ENCODE measurements around the gene MAML1.

The MAML1 gene

DNA sequence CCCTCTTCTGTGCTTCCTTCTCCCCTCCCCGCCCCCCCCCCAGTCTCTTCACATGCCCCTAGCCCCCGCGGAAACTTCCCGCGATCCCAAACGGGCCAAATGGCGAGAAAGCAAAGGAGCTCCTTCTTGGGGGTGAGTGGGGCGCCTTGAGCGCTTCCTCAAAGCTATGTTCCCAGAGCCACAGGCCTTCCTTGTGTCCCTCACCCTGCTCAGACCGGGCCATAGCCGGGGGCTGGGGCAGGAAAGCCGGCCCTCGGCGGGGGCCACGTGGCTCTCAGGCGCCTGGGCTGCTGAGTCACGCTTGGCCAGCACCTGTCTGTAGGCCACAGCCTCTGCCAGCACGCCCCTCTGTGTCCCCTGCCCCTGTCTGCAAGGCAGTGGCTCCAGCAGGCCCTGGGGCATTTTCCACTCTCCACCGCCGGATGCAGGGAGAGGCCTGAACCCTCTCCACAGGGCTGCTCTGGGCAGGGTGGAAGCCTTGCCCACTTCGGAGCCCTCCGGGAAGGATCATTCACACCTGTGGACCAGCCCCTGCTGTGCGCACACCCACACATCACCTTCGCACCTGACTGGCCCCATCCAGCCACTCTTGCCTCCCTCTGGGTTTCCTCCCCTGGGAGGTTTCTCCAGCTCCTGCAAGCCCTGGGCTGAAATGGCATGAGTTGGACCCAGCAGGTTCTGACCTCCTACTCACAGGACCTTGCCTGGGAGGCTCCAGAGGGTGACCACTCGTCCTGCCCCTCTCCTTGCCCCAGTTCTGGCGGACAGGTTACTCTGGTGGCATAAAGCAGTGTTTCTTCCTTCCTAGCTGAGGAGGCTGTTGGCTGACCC is 86.9 kb downstream of the MAML1 start:
- WGBS, 2 experiments (ENCODE audit: insufficient coverage in 2 of 2) = 43 to 53% methylated on average over 16 to 24 of the region's 26 CpGs
- Histone ChIP-seq H3K27ac (ENCODE audit: low read depth, low read length, severe bottlenecking) (peak overlapping the region; percentile 94), H3K36me3 (ENCODE audit: control insufficient read depth, insufficient read depth, low read length) (peaks cover 38% of the 10 kb centered on the region), H3K4me1 (ENCODE audit: control insufficient read depth, insufficient read depth, low read length, poor library complexity, severe bottlenecking) (peaks cover 33% of the 10 kb centered on the region), H3K4me3 (ENCODE audit: extremely low read depth, insufficient read depth, low read length, poor library complexity, severe bottlenecking) (no peak overlapping the region), H3K9me3 (ENCODE audit: control insufficient read depth, low read length) (no peaks in the 10 kb centered on the region)

- H3K36me3 ChIP-seq (ENCODE audit: control insufficient read depth, insufficient read depth, low read length) = peaks cover 43% of the 10 kb centered on the region
- peak overlapping the region; percentile 94 for H3K27ac ChIP-seq (ENCODE audit: low read depth, low read length, severe bottlenecking)
- WGBS, 2 experiments (ENCODE audit: insufficient coverage in 2 of 2) = 81 to 91% methylated on average over 10 to 12 of the region's 12 CpGs
- H3K9me3 ChIP-seq (ENCODE audit: control insufficient read depth, low read length) = no peaks in the 10 kb centered on the region
- peaks cover 33% of the 10 kb centered on the region for H3K4me1 ChIP-seq (ENCODE audit: control insufficient read depth, insufficient read depth, low read length, poor library complexity, severe bottlenecking)
- H3K4me3 ChIP-seq (ENCODE audit: extremely low read depth, insufficient read depth, low read length, poor library complexity, severe bottlenecking) = no peak overlapping the region
Measured at GRCh38 chr5:179820127-179820482, 87.5 kb downstream of the MAML1 start.

DNA sequence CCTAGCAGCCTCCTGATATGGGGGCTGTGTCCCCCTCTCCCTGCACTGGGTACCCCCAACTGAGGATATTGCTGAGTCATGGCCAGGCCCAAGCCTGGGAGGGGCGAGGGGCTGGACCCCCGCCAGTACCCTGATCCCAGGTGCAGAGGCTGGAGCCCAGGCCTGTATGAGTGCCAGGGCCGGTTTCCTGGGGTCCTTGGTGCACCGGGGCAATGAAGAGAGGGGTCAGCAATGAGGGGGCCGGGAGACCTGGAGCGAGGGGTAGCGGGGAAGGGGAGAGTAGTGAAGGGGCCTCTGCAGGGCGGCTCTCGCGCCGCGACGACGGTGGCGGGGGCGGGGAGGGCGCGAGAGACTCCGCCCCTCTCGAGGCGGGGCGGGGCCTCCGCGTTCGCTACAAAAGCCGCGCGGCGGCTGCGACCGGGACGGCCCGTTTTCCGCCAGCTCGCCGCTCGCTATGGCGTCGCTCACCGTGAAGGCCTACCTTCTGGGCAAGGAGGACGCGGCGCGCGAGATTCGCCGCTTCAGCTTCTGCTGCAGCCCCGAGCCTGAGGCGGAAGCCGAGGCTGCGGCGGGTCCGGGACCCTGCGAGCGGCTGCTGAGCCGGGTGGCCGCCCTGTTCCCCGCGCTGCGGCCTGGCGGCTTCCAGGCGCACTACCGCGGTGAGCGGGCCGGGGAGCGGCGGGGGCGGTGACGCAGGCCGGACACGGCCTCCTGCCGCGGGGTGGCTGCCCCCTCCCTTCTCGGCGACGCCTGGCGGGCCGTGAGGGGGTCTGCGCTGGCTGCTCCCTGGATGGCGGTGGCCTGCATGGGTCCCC is 88.1 kb downstream of the MAML1 start, which contains the start of gene SQSTM1:
TSS of gene SQSTM1 (plus strand) at position 423 of the 815 bp plus-strand sequence. CDS start at position 455, 32 bp downstream.
- Histone ChIP-seq H3K9me3 (ENCODE audit: control insufficient read depth, low read length) (no peaks in the 10 kb centered on the region), H3K4me1 (ENCODE audit: control insufficient read depth, insufficient read depth, low read length, poor library complexity, severe bottlenecking) (peaks cover 33% of the 10 kb centered on the region), H3K36me3 (ENCODE audit: control insufficient read depth, insufficient read depth, low read length) (peaks cover 44% of the 10 kb centered on the region), H3K27ac (ENCODE audit: low read depth, low read length, severe bottlenecking) (peak within 1 kb of the TSS; percentile 94), H3K4me3 (ENCODE audit: extremely low read depth, insufficient read depth, low read length, poor library complexity, severe bottlenecking) (peak within 1 kb of the TSS; percentile 99)
- 2 to 3% methylated on average over 67 to 69 of the region's 81 CpGs for WGBS, 2 experiments (ENCODE audit: insufficient coverage in 2 of 2)

DNA sequence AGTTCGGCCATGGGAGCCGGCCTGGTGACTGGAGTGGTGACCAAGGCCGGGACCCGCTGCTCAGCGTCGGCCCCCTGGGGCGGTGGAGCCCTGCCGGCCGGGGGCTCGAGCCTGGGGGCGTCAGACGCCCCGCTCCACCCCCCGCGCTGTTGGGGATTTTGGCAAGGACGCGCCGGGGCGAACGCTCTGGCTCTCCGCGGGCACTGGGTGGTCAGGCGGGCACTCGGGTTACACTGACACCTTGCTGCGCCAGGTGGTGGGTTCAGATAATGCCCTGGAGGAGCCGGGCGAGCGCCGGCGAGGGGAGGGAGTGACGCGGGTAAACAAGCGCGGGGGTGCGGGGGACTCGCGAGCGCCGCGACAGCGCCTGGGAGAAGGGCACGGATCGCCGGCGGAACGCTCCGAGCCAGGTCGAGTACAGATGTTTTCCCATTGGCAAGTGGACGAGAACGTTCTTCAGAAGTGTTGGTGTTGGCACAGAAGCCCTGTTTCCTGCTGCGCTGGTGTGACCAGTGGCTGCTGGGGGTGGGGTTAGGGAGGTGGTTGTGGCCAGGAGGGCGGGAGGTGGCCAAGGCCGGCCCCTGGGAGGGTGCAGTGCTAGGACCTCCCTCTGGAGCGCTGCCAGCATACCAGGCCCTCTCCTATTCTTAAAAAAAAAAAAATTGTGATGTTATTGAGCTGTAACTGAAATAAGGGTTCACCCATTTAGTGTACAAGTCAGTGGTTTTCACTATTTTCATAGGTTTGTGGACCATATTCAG is 88.9 kb downstream of the MAML1 start:
- peak overlapping the region; percentile 99 for H3K4me3 ChIP-seq (ENCODE audit: extremely low read depth, insufficient read depth, low read length, poor library complexity, severe bottlenecking)
- H3K9me3 ChIP-seq (ENCODE audit: control insufficient read depth, low read length) = no peaks in the 10 kb centered on the region
- peak overlapping the region; percentile 91 for H3K27ac ChIP-seq (ENCODE audit: low read depth, low read length, severe bottlenecking)
- peaks cover 33% of the 10 kb centered on the region for H3K4me1 ChIP-seq (ENCODE audit: control insufficient read depth, insufficient read depth, low read length, poor library complexity, severe bottlenecking)
- WGBS, 2 experiments (ENCODE audit: insufficient coverage in 2 of 2) = 0 to 1% methylated on average over 46 to 51 of the region's 54 CpGs
- H3K36me3 ChIP-seq (ENCODE audit: control insufficient read depth, insufficient read depth, low read length) = peaks cover 45% of the 10 kb centered on the region

GRCh38 chr5:179822059-179822432 is 89.4 kb downstream of the MAML1 start:
- Histone ChIP-seq H3K27ac (ENCODE audit: low read depth, low read length, severe bottlenecking) (no peak overlapping the region), H3K36me3 (ENCODE audit: control insufficient read depth, insufficient read depth, low read length) (peaks cover 50% of the 10 kb centered on the region), H3K4me1 (ENCODE audit: control insufficient read depth, insufficient read depth, low read length, poor library complexity, severe bottlenecking) (peaks cover 36% of the 10 kb centered on the region), H3K9me3 (ENCODE audit: control insufficient read depth, low read length) (no peaks in the 10 kb centered on the region), H3K4me3 (ENCODE audit: extremely low read depth, insufficient read depth, low read length, poor library complexity, severe bottlenecking) (peak overlapping the region; percentile 99)
- 80 to 100% methylated on average over 1 to 2 of the region's 3 CpGs for WGBS, 2 experiments (ENCODE audit: insufficient coverage in 2 of 2)

DNA sequence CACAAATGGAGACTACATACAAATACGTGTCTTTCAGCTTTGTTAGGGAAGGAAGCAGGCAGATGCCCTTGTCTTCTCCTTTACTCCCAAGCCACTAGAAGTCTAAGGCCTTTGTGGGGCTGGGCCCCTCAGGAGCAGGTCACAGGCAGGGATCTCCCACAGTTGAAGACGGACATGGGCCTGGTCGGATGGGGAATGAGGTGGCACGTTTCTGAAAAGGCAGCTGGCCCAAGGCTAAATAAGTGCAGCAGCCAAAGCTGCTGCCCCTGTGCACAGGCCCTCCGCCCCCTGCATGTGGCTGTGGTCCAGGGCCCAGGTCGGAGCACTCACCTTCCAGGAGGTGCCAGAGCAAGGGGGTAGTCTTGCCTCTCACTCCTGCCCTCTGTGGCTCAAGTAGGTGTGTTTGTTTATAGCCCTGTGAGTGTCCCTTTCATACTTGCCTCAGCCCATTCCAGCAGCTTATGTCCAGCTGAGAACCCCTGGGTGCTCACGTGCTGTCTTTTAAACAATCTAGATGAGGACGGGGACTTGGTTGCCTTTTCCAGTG is 89.9 kb downstream of the MAML1 start:
- Histone ChIP-seq H3K36me3 (ENCODE audit: control insufficient read depth, insufficient read depth, low read length) (peaks cover 52% of the 10 kb centered on the region), H3K9me3 (ENCODE audit: control insufficient read depth, low read length) (no peaks in the 10 kb centered on the region), H3K4me3 (ENCODE audit: extremely low read depth, insufficient read depth, low read length, poor library complexity, severe bottlenecking) (peak overlapping the region; percentile 99), H3K4me1 (ENCODE audit: control insufficient read depth, insufficient read depth, low read length, poor library complexity, severe bottlenecking) (peaks cover 37% of the 10 kb centered on the region), H3K27ac (ENCODE audit: low read depth, low read length, severe bottlenecking) (no peak overlapping the region)
- 81 to 83% methylated on average over 7 to 8 of the region's 8 CpGs for WGBS, 2 experiments (ENCODE audit: insufficient coverage in 2 of 2)

GRCh38 chr5:179823937-179824744 is 91.5 kb downstream of the MAML1 start:
- Histone ChIP-seq H3K9me3 (ENCODE audit: control insufficient read depth, low read length) (no peaks in the 10 kb centered on the region), H3K36me3 (ENCODE audit: control insufficient read depth, insufficient read depth, low read length) (peaks cover 64% of the 10 kb centered on the region), H3K27ac (ENCODE audit: low read depth, low read length, severe bottlenecking) (no peak overlapping the region), H3K4me1 (ENCODE audit: control insufficient read depth, insufficient read depth, low read length, poor library complexity, severe bottlenecking) (peaks cover 31% of the 10 kb centered on the region), H3K4me3 (ENCODE audit: extremely low read depth, insufficient read depth, low read length, poor library complexity, severe bottlenecking) (no peak overlapping the region)
- 96 to 97% methylated on average over 20 to 22 of the region's 22 CpGs for WGBS, 2 experiments (ENCODE audit: insufficient coverage in 2 of 2)

DNA sequence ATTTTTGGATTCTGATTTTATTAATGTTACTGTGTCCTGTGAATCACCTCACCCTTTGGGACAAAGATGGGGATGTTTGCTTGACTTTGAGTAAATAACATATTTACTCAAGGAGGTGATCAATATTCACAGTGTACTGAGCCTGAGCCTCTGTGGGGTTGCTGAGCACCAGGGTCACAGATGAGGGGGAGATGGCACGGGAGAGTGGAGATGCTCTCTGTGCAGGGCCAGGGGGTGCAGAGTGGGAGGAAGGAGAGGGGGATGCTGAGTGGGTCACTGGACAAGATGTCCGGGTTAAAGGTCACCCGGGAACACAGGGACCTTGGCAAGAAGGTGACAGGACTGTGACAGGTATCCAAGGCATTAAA is 92.1 kb downstream of the MAML1 start:
- Histone ChIP-seq H3K9me3 (ENCODE audit: control insufficient read depth, low read length) (no peaks in the 10 kb centered on the region), H3K27ac (ENCODE audit: low read depth, low read length, severe bottlenecking) (no peak overlapping the region), H3K4me1 (ENCODE audit: control insufficient read depth, insufficient read depth, low read length, poor library complexity, severe bottlenecking) (peaks cover 25% of the 10 kb centered on the region), H3K36me3 (ENCODE audit: control insufficient read depth, insufficient read depth, low read length) (peaks cover 70% of the 10 kb centered on the region), H3K4me3 (ENCODE audit: extremely low read depth, insufficient read depth, low read length, poor library complexity, severe bottlenecking) (no peak overlapping the region)
- 87 to 95% methylated on average over 2 to 3 of the region's 3 CpGs for WGBS, 2 experiments (ENCODE audit: insufficient coverage in 2 of 2)

DNA sequence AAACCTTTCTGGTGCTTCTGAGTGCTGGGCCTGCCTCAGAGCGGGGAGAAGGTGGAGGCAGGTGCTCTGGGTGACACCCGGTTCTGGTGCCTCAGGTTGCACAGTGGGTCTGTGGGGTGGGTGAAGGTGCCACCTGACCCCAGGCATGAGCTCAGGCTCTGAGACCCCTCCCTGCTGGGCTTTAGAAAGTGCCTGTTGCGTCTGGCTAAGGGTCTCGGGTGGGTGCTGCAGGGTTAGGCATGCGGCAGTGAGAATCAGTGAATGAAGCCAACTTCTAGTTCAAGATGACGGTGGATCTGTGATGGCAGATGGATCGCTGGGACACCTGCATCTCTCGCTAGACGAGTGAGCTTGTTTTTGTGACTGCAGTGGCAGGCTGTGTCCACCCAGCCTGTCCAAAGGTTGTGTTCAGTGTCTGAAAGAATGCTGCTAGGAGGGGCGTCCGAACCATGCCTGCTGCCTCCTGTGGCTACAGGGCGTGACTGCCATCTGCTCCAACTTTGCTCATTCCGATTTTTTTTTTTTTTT is 93.1 kb downstream of the MAML1 start:
- peaks cover 17% of the 10 kb centered on the region for H3K4me1 ChIP-seq (ENCODE audit: control insufficient read depth, insufficient read depth, low read length, poor library complexity, severe bottlenecking)
- no peak overlapping the region for H3K27ac ChIP-seq (ENCODE audit: low read depth, low read length, severe bottlenecking)
- 94 to 97% methylated on average over 10 to 11 of the region's 13 CpGs for WGBS, 2 experiments (ENCODE audit: insufficient coverage in 2 of 2)
- H3K36me3 ChIP-seq (ENCODE audit: control insufficient read depth, insufficient read depth, low read length) = peaks cover 80% of the 10 kb centered on the region
- peaks cover 6% of the 10 kb centered on the region for H3K9me3 ChIP-seq (ENCODE audit: control insufficient read depth, low read length)
- no peak overlapping the region for H3K4me3 ChIP-seq (ENCODE audit: extremely low read depth, insufficient read depth, low read length, poor library complexity, severe bottlenecking)
